GM19438 (cell line): ENCODE data around the gene MRPL9.

ENCODE experiments used
- ATAC-seq: cut with Tn5 transposase; IDR thresholded peaks from one replicate; pipeline ENCODE4 v1.9.1; 2021; ENCODE audit warnings: low read depth; ENCODE audit not compliant: unreplicated experiment

The MRPL9 gene

GRCh38 chr1:151762941-151763921 is at the start of gene MRPL9:
MRPL9 (minus strand) TSS chr1:151763496; CDS start chr1:151763479, 17 bp downstream.
- peak; percentile 94 for ATAC-seq

- no peak for ATAC-seq
Observed at GRCh38 chr1:151811181-151811580, 47.9 kb upstream of the MRPL9 start.

- ATAC-seq, result no peak
Observed at GRCh38 chr1:151809985-151810556, 46.8 kb upstream of the MRPL9 start.

- no peak for ATAC-seq
Observed at GRCh38 chr1:151809290-151809984, 46.1 kb upstream of the MRPL9 start.

- no peak for ATAC-seq
Observed at GRCh38 chr1:151807766-151808165, 44.5 kb upstream of the MRPL9 start.

- ATAC-seq, result no peak
Observed at GRCh38 chr1:151807131-151807530, 43.8 kb upstream of the MRPL9 start.

GRCh38 chr1:151806170-151806569 is 42.9 kb upstream of the MRPL9 start:
- ATAC-seq, result no peak

GRCh38 chr1:151805066-151805820 is 41.9 kb upstream of the MRPL9 start, which contains the start of gene LINGO4:
LINGO4 (minus strand) TSS chr1:151805419; CDS start chr1:151802704, 2,715 bp downstream.
- ATAC-seq, result no peak

- ATAC-seq, result no peak
Observed at GRCh38 chr1:151803915-151804314, 40.6 kb upstream of the MRPL9 start.

- ATAC-seq, result no peak
Observed at GRCh38 chr1:151803164-151803563, 39.9 kb upstream of the MRPL9 start.

- ATAC-seq, result no peak
Observed at GRCh38 chr1:151802372-151802771, 39.1 kb upstream of the MRPL9 start.

- no peak for ATAC-seq
Observed at GRCh38 chr1:151801846-151802245, 38.5 kb upstream of the MRPL9 start.

- no peak for ATAC-seq
Observed at GRCh38 chr1:151801310-151801820, 38.1 kb upstream of the MRPL9 start.

GRCh38 chr1:151800830-151801229 is 37.5 kb upstream of the MRPL9 start:
- ATAC-seq, result no peak

- ATAC-seq, result no peak
Observed at GRCh38 chr1:151799179-151800022, 36.1 kb upstream of the MRPL9 start.

- ATAC-seq, result no peak
Observed at GRCh38 chr1:151798571-151798970, 35.3 kb upstream of the MRPL9 start.

- ATAC-seq, result peak; percentile 1
Observed at GRCh38 chr1:151790940-151791651, 27.8 kb upstream of the MRPL9 start.

- ATAC-seq, result peak; percentile 96
Observed at GRCh38 chr1:151790071-151790939, 27.0 kb upstream of the MRPL9 start, which contains the start of gene TDRKH. TDRKH (minus strand) TSS chr1:151790500; CDS start chr1:151783022, 7,478 bp downstream.
